Thoracic aorta (tissue), 2 donors: ENCODE results near the gene KRTAP9-9. TPM values are rescaled to one million over a fixed set of nuclear protein-coding genes. Genes with fewer than 3 reads are reported as not detected.
"Not testable (repeated sequence)": the region's sequence is repeated elsewhere in the genome, so short reads cannot be mapped to it uniquely, and the experiment has no call there.

Source experiments
- ATAC-seq: fragments of 150-250 bp; one replicate; pipeline ENCODE4 v1.8.0; 2017; ENCODE audit warnings: low read depth; ENCODE audit not compliant: insufficient number of reproducible peaks, low FRiP score
- DNase-seq: peaks from one replicate; pipeline ENCODE4 v3.0.0-alpha.2; 2020; ENCODE audit warnings: low spot score
- H3K27ac ChIP-seq, 2 donors: fragments of 200-600 bp; sonication (generic); 1 replicate in 1 of 2; 2 replicates in 1 of 2; pipeline ENCODE4 v1.5.1; 2016; ENCODE audit warnings: mild to moderate bottlenecking in 2 of 2, moderate library complexity in 2 of 2
- H3K27me3 ChIP-seq: fragments of 200-600 bp; sonication (generic); replicated peaks from 2 replicates; pipeline ENCODE4 v1.6.0; 2016; ENCODE audit warnings: mild to moderate bottlenecking; ENCODE audit not compliant: insufficient read depth
- H3K36me3 ChIP-seq: fragments of 200-600 bp; sonication (generic); one replicate; pipeline ENCODE4 v1.5.1; 2016
- H3K4me1 ChIP-seq, 2 donors: fragments of 200-600 bp; sonication (generic); 1 replicate in 1 of 2; 2 replicates in 1 of 2; pipeline versions ENCODE4 v1.5.1 to v1.6.0; 2016; ENCODE audit warnings: low read depth in 2 of 2, mild to moderate bottlenecking in 1 of 2; ENCODE audit not compliant: control insufficient read depth in 1 of 2
- H3K4me3 ChIP-seq: fragments of 200-600 bp; sonication (generic); 2 replicates; pipeline ENCODE4 v1.5.1; 2016; ENCODE audit warnings: mild to moderate bottlenecking
- H3K9me3 ChIP-seq: fragments of 200-600 bp; sonication (generic); 2 replicates; pipeline ENCODE4 v1.5.1; 2016
- CTCF ChIP-seq: fragments of 200-600 bp; sonication (generic); IDR thresholded peaks from one replicate; pipeline ENCODE4 v1.5.1; 2019; ENCODE audit warnings: antibody characterized with exemption
- total RNA-seq, 2 donors: library from RNA; depleted of rRNA; stranded (reverse); fragments of >200 nt; gene quantifications; one replicate each; pipeline versions ENCODE4 v1.1.0 to v1.2.3, GENCODE V29; 2016

Gene KRTAP9-9
- not detected for total RNA-seq

- not testable (repeated sequence) for H3K27me3 ChIP-seq
Measured at GRCh38 chr17:41255381-41256290, at the start of gene KRTAP9-9. TSS of gene KRTAP9-9 (plus strand) at chr17:41255384.

GRCh38 chr17:41211845-41212466 lies 43.2 kb upstream of the KRTAP9-9 start:
- TF ChIP-seq CTCF, result no peak
- H3K36me3 ChIP-seq, result no peaks in the 10 kb centered on the region
- H3K4me3 ChIP-seq, result no peak overlapping the region
- no peak for ATAC-seq
- no peaks in the 10 kb centered on the region for H3K9me3 ChIP-seq
- no peak for DNase-seq
- no peak overlapping the region for H3K27ac ChIP-seq
- H3K4me1 ChIP-seq, result no peaks in the 10 kb centered on the region
- no peaks in the 10 kb centered on the region for H3K27me3 ChIP-seq

More at GRCh38 chr17:41255381-41256290, at the start of gene KRTAP9-9:
- not testable (repeated sequence) for ATAC-seq, H3K4me1 ChIP-seq, H3K36me3 ChIP-seq, H3K4me3 ChIP-seq, H3K27ac ChIP-seq, H3K9me3 ChIP-seq, DNase-seq

- TF ChIP-seq CTCF, result no peak
- no peak for ATAC-seq
- DNase-seq, result no peak
- Histone ChIP-seq H3K9me3 (no peaks in the 10 kb centered on the region), H3K4me3 (no peak overlapping the region), H3K4me1 (no peaks in the 10 kb centered on the region), H3K27ac (no peak overlapping the region), H3K27me3 (no peaks in the 10 kb centered on the region), H3K36me3 (no peaks in the 10 kb centered on the region)
Measured at GRCh38 chr17:41212524-41213169, 42.5 kb upstream of the KRTAP9-9 start.

- H3K4me1 ChIP-seq, result no peaks in the 10 kb centered on the region
- H3K4me3 ChIP-seq, result no peak overlapping the region
- no peak for TF ChIP-seq CTCF
- H3K27me3 ChIP-seq, result no peaks in the 10 kb centered on the region
- ATAC-seq (no peak), DNase-seq (no peak)
- H3K27ac ChIP-seq, result no peak overlapping the region
- no peaks in the 10 kb centered on the region for H3K36me3 ChIP-seq
- no peaks in the 10 kb centered on the region for H3K9me3 ChIP-seq
Measured at GRCh38 chr17:41215681-41216080, 39.5 kb upstream of the KRTAP9-9 start.

- TF ChIP-seq CTCF, result no peak
- DNase-seq, result no peak
- Histone ChIP-seq H3K4me3 (no peak overlapping the region), H3K36me3 (no peaks in the 10 kb centered on the region), H3K27me3 (no peaks in the 10 kb centered on the region), H3K4me1 (no peaks in the 10 kb centered on the region), H3K27ac (no peak overlapping the region), H3K9me3 (no peaks in the 10 kb centered on the region)
- ATAC-seq, result no peak
Measured at GRCh38 chr17:41223821-41224220, 31.4 kb upstream of the KRTAP9-9 start.
